Measurements from ENCODE around the gene SCN4A.
"Not testable (repeated sequence)": the region's sequence is repeated elsewhere in the genome, so short reads cannot be mapped to it uniquely, and the experiment has no call there.

The SCN4A gene

DNA sequence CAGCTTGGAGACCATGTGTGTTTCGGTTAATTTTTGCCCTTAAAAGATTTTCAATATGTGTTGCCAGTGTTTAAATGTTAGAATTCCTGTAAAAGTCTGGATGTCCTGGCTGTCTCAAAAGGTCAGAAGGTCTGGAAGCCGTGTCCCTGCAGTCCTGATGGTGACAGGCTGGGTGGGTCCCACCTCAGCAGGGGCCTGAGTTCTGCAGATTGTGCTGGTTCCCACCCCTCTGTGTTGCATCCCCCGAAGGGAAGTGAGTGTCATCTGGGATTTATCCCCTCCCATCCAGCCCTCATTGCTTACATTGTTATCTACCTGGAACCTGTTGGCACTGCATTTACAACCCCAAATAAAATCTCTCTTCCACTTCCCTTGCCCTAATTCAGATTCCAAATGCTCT, 78.7 kb downstream of the SCN4A start:
- DNase-seq = not testable (repeated sequence)

DNA sequence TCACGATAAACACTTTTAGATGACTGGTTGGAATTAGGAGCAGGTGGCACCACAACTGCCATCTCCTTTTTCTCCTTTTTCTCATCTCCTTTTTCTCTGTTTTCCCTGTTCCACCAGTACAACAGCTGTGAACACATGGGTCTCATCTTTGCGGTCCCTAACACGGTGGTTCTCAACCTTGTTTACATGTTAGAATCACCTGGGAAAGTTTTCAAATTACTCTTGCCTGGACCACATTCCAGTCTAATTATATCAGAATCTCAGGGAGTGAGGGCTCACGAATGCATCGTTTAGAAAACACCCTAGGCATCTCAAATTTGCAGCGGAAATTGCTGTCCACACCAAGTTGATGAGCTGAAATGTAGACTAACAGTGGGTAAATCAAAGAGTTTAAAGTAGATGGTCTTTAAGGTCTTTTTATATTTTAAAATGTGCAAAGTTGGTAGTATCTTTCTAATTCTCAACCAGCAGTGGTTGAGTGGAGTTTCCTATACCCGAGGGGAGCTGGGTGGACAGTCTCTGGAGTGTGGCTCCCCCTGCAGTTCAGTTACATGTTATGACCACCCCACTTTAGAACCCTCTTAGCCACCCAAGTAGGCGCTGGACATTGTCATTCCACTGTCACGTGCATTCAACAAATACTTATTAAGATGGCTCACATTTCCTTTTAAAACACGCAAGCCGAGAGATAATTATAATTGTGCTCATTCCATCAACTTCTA, 80.2 kb downstream of the SCN4A start:
- DNase-seq = peak in 1 of 2 experiments; percentile 41

DNA sequence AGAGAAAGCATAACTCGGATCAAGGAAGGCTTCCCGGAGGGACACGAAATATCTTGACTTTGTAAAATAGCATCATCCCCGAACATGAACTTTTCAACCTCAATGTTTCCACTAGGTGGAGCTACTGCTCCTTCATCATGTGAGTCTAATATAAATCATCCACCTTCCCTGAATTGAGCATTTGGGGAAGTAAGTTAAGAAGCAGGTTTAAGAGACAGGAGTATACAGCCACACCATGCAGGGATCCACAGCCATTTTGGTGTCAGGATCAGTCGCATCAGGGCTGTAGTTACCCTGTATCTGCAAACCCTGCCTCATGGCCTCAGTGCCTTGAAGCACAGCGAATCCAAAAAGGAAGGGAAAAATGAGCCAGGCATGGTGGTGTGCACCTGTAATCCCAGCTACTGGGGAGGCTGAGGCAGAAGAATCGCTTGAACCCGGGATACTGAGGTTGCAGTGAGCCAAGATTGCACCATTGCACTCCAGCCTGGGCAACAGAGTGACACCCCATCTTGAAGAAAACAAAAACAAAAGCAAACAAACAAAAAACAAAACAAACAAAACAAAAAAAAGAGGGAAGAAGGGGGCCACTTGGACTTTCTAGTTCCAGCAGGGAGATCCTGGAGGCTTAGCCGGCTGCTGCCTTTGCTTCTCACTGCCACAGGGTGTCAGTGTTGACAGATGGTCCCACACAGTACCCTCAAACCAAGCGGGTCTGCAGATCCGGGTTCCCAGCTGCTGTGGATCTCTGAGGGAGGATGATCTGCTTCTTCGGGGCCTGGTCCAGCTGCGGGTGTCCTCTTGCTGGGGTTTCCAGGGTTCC, 83.5 kb downstream of the SCN4A start:
- peak in 1 of 2 experiments; percentile 59 for DNase-seq
